Measurements from ENCODE around the gene LGI1.

Gene LGI1

DNA sequence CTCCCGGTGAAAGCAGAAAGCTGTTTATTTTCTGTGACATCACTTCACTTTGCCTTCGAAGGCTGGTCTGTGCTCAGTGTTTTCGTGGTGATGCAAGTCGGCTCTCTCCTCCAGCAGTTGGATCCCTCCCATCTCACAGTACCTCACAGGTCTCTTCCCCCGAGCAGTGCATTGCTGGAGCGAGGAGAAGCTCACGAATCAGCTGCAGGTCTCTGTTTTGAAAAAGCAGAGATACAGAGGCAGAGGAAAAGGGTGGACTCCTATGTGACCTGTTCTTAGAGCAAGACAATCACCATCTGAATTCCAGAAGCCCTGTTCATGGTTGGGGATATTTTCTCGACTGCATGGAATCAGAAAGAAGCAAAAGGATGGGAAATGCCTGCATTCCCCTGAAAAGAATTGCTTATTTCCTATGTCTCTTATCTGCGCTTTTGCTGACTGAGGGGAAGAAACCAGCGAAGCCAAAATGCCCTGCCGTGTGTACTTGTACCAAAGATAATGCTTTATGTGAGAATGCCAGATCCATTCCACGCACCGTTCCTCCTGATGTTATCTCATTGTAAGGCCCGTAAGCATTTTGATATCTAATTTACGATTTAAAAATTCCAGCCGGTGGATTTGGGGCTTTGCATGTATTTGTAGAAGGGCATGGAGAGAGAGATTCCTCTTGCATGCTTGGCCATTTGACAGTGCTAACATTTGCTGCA is at the start of gene LGI1:
Gene LGI1 (plus strand): TSS at position 136 of the 707 bp plus-strand sequence. CDS start 209 bp downstream, at position 345.
- DNase-seq (ENCODE audit: low read depth), result no peak

DNA sequence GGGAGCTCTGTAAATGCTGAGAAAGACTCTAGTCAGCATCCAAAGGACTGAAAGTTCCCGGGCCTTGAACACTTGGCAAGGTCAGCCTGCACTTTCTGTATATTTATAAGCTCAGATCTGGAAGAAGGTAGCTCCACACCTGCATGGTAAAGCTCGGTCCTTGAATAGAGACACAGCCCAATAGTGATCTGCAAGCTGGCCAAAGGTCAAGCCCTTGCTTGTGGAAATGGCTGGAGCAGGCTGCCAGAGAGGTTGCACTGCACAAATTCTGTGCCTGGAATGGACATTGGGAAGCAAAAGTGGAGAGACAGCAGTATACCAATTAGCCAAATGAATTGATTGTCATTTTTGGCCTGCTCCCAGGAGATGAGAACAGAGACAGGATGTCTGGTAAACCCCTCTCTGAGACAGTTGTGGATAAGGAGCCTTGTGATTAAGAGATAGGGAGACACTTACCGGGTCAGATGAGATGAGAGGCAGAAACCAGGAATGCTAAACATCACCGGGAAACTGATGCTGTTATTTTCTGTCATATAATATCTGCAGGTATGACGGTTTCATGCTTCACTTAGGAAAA is 47.3 kb upstream of the LGI1 start:
- no peak for DNase-seq (ENCODE audit: low read depth)

DNA sequence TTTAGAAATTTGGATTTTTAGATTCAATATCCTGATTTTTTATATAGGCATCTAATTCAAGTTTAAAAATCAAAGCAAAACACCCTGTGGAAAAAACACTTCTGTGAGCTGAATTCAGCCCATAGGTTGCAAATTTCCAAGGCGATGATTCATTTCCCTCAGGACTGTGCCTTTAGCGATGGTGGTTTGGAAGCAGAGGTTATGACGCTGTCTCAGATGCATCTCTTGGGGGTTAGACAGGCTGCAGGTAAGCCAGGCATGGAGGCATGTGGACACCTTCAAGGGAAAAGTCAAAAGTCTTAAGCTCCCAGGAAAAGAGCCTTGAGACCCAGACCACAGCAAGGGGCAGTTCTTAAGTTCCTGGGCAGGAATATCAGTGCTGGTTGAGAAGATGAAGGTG is 45.8 kb upstream of the LGI1 start:
- DNase-seq (ENCODE audit: low read depth), result no peak

DNA sequence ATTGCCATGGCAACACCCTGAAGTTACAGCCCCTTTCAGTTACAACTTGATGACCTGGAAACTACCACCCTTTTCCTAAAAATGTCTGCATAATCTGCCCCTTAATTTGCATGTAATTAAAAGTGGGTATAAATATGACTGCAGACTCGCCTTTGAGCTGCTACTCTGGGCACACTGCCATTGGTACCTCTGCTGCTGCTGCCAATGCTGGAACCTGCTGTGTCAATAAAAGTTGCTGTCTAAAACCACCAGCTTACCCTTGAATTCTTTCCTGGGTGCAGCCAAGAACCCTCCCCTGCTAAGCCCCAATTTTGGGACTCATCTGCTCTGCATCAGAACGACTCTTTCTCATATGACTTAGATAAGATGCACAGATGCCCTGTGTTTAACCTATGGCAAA is 45.1 kb upstream of the LGI1 start:
- no peak for DNase-seq (ENCODE audit: low read depth)

DNA sequence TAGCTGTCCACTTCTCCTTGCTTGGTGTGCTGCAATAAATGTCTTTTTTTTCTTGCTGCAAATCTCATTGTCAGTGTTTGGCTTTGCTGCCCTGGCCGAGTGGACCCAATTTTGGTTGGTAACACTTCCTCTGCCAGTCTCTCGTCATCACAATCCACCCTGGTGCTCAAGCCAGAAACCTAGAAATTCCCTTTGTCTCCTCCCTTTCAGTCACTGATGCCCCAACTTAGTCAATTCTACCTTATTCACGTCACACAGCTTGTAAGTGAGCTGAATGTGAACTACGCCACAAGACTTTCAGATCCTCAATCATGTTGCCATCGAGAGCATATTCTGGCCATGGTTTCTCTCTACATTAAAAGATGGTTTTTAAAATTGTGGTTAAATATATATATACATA is 42.4 kb upstream of the LGI1 start:
- DNase-seq (ENCODE audit: low read depth), result no peak

DNA sequence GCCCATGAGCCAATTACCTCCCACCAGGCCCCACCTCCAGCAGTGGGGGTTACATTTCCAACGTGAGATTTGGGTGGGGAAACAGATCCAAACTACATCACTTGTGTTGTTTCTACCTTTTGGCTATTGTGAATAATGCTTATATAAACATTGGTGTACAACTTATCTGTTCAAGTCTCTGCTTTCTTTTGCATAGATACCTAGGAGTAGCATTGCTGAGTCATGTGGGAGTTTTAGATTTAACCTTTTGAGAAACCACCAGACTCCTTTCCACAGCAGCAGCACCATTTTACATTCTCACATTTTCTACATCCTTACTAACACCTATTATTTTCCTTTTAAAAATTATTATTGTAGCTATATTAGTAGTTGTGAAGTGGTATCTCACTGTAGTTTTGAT is 41.0 kb upstream of the LGI1 start:
- no peak for DNase-seq (ENCODE audit: low read depth)

DNA sequence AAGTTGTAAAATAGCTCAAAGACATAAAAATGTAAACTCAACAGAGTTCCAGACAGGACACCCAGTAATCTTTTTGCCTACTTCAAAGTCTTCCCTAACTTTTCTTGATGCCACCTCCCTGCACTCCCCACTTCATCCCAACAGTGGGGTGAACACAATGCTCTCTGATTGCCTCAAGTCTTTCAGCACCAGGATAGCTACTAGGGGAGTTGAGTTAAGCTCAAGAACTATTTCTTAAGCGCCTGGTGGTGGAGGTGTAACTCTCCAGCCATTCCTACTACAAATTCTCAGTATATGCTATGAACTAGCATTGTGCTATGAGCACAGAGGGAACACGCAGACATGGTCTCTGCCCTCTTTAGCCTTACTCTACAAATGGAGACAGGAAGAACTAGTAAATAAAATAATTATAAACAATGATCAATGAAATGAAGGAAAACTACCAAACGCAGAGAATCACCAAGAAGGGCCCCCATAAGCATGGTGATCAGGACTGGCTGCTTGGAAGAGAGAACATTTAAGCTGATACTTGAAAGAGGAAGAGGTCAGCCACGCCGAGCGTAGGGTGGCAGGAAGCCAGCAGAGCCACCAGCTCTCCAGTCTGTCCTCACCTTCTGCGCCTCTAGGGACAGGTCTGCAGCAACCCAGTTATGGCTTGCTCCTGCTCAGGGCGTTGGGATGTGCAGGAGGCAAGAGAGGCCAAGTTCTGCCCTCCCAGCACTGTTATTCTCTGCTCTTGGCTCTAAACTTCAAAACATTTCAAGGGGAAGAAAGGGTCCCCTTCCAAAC is 38.6 kb upstream of the LGI1 start:
- DNase-seq (ENCODE audit: low read depth), result no peak

DNA sequence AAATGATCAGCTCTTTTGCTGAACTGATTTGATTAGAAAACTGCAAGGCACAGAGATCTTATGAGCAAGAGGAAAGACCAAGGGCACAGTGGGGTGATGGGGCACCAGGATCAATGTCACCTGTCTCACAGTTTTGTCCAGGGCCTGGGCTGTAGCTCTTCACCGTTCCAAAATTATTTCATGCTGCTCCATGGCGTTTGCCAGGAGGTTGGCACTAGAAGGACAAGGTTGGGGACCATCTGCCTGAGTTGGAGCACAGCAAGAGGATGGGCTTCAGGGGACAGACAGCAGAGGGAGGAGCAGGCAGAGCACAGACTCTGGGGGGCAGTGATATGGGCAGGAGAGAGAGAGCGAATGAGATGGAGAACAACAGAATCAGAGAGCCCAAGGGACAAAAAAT is 37.8 kb upstream of the LGI1 start:
- DNase-seq (ENCODE audit: low read depth), result no peak

DNA sequence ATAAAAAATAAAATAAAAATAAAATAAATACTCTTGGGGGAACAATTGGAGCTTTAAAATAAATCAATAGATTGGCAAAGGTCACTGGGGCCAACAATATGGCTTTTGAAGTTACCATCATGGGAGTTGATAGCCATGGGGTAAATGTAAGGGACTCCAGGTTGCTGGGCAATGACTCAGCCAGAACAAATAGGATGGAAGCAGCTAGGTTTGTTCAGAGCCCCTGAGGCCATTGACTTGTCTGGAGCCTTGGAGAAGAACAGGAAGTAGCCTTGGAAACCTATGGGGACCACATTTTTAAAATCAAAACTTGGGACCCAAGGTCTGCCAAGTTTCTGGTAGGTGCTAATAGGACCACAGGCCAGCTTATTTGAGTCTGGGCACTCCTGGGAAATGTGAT is 35.2 kb upstream of the LGI1 start:
- DNase-seq (ENCODE audit: low read depth), result no peak

DNA sequence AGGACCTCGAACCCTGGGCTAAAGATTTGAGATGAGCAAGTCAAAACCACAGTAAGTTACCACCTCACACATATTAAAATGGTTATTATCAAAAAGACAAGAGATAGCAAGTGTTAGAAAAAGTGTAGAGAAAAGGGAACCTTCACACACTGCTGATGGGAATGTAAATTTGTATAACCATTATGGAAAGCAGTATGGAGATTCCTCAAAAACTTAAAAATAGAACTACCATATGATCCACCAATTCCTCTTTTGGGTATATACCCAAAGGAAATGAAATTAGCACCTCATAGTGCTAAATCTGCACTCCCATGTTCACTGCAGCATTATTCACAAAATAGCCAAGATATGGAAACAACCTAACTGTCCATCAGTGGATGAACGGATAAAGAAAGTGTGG is 34.6 kb upstream of the LGI1 start:
- DNase-seq (ENCODE audit: low read depth), result no peak

DNA sequence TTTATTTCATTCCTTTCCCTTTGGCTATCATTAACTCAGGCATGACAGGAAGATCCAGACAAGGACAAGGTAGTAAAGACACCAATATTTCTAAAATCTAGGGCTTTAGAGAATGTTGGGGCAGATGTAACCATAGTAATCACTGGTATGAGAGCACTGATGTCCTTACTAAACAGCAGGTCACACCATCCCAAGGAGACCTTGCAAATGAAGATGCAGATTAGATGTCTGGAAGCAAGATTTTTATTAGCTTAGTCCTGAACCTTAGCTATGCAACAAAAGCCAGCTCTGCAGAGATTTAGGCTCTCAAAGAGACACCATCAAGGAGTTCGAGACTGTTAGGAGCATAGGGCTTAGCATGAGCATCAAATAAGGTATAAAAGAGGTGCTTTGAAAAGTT is 31.7 kb upstream of the LGI1 start:
- DNase-seq (ENCODE audit: low read depth), result no peak

DNA sequence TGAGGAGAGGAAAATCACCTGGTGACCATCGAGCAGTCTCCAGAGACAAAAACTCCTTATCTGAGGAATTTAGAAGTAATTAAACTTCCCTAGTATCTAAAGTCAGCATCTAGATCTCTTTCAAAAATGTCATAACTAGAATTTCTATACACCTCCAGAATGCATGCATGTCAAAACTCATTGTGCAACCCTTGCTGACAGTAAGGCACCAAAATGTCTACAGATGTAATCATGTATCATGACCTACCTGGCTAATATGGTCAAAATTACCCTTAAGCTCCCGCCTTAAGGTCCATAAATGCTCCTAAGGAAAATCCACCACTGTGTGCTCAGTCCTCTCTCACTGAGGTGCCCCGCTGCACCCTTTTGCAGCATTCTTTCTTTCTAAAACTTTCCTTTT is 16.4 kb upstream of the LGI1 start:
- no peak for DNase-seq (ENCODE audit: low read depth)

DNA sequence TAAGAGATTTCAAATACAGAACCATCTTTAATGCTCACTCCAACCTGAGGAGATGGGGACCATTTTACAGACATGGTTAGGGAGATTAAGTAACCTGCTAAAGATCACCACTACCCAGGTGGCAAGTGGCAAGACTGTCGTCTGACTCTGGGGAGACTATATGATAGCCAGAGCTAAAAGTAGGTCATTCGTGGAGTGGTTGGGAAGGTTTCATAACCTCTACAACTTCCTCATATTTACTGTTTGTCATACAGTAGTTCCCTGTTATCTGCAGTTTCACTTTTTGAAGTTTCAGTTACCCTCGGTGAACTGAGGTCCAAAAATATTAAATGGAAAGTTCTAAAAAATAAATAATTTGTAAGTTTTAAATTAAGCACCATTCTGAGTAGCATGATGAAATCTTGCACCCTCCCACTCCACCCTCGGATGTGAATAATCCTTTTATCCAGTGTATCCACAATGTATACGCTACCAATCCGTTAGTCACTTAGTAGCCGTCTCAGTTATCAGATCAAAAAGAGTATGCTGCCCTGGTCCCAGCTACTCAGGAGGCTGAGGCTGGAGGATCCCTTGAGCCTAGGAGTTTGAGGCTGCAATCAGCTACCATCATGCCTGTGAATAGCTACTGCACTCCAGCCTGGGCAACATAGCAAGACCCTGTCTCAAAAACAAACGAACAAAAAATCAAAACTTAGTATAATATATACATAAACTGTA is 14.9 kb upstream of the LGI1 start:
- no peak for DNase-seq (ENCODE audit: low read depth)

DNA sequence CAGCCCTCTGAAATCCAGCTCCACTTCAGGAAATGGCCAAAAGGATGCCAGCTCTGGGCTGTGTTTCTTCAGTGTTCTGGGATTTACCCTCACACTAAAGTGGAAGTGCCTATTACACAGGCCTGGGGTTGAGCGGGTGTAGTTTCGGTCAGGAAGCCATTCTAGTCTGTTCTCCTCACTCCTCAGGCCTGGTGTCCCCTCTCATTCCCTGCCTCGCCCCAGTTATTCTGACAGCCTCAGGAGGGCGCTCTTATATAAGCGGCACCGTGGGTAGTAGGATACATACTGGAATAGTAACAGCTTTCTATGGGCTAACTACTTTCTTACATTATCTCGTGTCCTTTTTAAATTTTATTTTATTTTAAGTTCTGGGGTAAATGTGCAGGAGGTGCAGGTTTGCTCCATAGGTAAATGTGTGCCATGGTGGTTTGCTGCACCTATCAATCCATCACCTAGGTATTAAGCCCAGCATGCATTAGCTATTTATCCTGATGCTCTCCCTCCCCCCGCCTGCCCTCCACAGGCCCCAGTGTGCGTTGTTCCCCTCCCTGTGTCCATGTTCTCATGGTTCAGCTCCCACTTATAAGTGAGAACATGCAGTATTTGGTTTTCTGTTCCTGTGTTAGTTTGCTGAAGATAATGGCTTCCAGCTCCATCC is 12.2 kb upstream of the LGI1 start:
- DNase-seq (ENCODE audit: low read depth), result no peak

DNA sequence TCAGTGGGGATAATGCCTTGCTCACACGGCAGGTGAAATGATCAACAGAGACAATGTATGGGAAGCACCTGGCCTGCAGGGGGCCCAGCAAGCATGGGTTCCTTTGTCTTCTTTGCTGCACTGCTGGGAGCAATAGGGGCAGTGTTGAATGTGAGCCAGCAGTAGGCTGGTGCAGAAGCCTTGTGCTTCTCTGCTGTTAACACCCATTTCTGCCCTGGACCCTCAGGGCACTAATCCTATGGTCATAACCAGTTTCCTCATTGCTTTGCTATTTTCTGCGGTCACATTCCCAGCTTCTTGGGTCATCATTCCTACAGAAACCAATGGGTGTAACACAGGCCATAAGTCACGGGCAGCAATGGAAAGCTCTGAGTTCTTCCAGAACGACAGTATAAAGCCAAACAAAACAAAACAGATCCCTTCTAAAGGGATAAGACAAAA is 10.9 kb upstream of the LGI1 start:
- no peak for DNase-seq (ENCODE audit: low read depth)

DNA sequence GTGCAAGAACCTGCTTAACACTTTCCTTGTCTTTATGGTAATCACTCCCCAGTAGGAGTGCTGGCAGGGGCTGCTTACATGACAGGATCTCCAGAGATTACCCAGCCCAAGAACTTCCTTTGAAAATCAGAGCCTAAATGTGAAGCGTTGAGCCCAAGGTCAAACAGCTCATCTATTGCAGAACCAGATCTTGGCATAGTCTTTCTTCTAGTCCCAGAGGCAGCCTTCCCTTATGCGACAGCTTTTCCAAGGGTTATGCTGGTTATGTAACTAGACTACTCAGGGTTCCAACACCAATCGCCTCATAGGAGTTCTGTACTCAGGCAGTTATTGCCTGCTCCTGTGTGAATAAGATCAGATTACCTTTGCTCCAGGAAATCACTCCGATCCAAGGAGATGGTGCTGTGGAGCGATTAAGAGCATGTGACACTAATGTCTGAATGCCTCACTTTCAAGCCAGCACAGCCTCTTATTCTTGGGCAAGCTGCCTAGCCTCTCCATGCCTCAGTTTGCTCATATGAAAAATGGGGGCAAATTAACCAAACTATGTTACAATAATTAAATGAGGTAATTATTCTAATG is 8.4 kb upstream of the LGI1 start:
- no peak for DNase-seq (ENCODE audit: low read depth)

DNA sequence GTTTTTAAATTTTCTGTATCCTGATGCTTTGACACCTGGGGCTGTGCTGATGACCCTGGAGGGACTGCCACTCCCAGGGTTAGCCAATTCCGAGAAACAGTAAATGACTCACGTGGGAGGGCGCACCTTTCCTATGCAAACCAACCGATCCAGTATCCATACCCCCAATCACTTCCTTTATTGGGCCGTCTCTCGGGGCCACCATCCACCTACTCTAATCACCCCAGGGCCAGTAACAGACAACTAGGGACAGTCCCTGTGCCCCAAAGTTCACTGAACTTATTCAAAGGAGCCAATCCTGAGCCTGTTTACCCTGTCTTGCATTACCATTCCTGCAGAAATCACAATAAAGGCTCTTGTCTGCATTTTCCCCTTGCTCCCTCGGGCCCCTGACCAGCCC is 6.6 kb upstream of the LGI1 start:
- DNase-seq (ENCODE audit: low read depth), result no peak

DNA sequence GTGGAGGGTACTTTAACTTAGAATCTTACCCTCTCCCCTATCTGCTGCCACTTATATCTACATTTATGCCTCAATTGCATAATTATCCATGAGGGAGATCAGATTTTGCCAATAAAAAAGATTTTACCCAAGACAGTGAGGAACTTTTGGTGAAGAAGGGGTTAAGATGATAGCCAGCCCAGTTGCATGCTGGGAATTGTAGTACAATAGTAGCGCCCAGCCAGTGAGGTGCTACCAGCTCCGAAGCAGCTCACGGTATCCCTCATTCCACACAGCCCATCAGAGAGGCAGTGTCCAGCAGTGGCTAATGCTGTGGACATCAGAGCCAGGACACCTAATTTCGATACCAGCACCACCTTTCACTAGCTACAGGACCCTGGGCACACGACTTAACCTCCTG is 5.9 kb upstream of the LGI1 start:
- no peak for DNase-seq (ENCODE audit: low read depth)

DNA sequence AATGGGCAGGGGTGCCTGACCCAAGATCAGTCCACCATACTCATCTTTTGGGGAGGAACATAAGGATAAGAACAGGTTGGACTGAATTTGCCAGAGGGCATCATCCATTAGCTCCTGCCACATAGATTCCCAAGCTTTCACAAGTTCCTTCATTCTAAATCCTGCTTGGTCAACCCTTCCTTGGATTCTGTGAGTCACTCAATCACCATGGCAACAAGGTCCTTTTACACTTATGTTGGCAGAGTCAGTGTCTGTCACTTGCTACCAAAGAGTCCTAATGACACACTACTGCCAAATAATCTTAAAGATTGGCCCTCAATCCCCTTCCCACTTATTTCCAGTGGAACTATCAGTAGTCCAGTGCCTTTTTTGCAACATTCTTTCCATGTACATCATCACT is 5.0 kb upstream of the LGI1 start:
- no peak for DNase-seq (ENCODE audit: low read depth)

DNA sequence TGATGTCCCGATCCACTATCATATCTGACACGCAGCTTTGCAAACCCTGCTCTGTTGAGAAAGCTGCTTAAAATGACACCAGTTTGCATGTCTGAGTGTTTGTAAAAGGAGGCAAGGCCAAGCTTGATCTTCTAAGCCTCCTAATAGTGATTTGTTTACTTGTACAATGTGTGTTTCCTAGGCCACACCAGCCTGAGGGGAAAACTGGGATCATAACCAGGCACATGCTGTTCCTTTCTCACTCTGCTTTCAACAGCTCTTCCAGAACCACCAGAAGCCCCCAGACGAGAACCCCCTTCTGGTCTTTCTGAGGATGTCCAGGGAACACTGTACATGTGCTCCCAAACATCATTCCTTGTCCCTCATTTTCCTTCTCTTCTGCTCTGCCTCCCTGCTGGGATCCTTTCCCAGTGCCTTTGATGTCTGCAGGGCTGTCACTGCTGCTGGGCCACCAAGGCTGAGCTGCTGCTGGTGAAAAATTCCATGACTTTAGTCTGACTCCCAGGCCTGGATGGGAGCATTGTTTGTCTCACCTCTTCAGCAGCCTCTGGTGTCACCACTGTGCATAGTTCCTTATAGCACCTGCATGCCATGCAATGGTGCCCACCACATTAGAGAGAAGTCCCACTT is 4.0 kb upstream of the LGI1 start:
- no peak for DNase-seq (ENCODE audit: low read depth)

DNA sequence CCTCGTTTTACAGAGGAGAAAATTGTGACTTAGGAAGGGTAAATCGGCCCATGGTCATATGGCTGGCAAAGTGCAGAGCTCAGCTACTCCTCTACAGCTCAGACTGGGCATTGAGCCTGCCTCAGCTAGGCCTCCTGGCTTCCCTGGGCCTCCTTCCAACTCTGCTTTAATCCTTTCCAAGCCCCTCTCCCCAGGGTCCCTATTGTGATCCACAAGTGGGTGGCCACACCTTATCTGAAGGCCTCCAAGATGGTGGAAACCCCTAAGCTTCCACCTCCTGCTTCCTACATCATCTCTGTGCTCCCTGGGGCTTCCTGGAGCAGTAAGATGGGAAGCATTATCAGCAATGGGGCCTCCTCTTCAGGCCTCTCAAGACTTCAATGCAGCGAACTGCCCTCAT is 3.0 kb upstream of the LGI1 start:
- DNase-seq (ENCODE audit: low read depth), result no peak
